ENCODE measurements around the gene PRRG2.

- TF ChIP-seq CTCF (conservative IDR thresholded peaks at IDR 0.05; ENCODE audit: low read depth, low read length) (no peak), EZH2 (IDR thresholded peaks at IDR 0.05; ENCODE audit: borderline replicate concordance, low read depth, low read length, poor library complexity, severe bottlenecking) (no peak)
Observed at GRCh38 chr19:49553451-49554271, 27.5 kb upstream of the PRRG2 start.
